Measurements from ENCODE around the gene ZBTB47.

ZBTB47 gene

GRCh38 chr3:42667096-42667522 is 13.6 kb downstream of the ZBTB47 start:
- peaks cover 19% of the 10 kb centered on the region for H3K4me1 ChIP-seq (ENCODE audit: control insufficient read depth, insufficient read depth, low read length)
- H3K36me3 ChIP-seq (ENCODE audit: control insufficient read depth, insufficient read depth, low read length, severe bottlenecking) = peaks cover 14% of the 10 kb centered on the region
- no peak overlapping the region for H3K4me3 ChIP-seq (ENCODE audit: low read length)
- no peak overlapping the region for H3K9ac ChIP-seq (ENCODE audit: low read length)
- H3K9me3 ChIP-seq (ENCODE audit: control insufficient read depth, low read length) = peaks cover 7% of the 10 kb centered on the region
- no peak for DNase-seq (ENCODE audit: low read depth)
- no peaks in the 10 kb centered on the region for H3K27me3 ChIP-seq (replicated peaks; ENCODE audit: control insufficient read depth, insufficient read depth, low read length)

GRCh38 chr3:42667523-42668412 is 14.3 kb downstream of the ZBTB47 start:
- Histone ChIP-seq H3K9me3 (ENCODE audit: control insufficient read depth, low read length) (peaks cover 7% of the 10 kb centered on the region), H3K4me3 (ENCODE audit: low read length) (no peak overlapping the region), H3K27me3 (replicated peaks; ENCODE audit: control insufficient read depth, insufficient read depth, low read length) (no peaks in the 10 kb centered on the region), H3K36me3 (ENCODE audit: control insufficient read depth, insufficient read depth, low read length, severe bottlenecking) (peaks cover 8% of the 10 kb centered on the region), H3K9ac (ENCODE audit: low read length) (no peak overlapping the region), H3K4me1 (ENCODE audit: control insufficient read depth, insufficient read depth, low read length) (peaks cover 24% of the 10 kb centered on the region)
- DNase-seq (ENCODE audit: low read depth) = no peak

GRCh38 chr3:42668413-42668760 is 14.9 kb downstream of the ZBTB47 start:
- H3K36me3 ChIP-seq (ENCODE audit: control insufficient read depth, insufficient read depth, low read length, severe bottlenecking) = peaks cover 4% of the 10 kb centered on the region
- H3K27me3 ChIP-seq (replicated peaks; ENCODE audit: control insufficient read depth, insufficient read depth, low read length) = no peaks in the 10 kb centered on the region
- peaks cover 7% of the 10 kb centered on the region for H3K9me3 ChIP-seq (ENCODE audit: control insufficient read depth, low read length)
- no peak for DNase-seq (ENCODE audit: low read depth)
- H3K4me1 ChIP-seq (ENCODE audit: control insufficient read depth, insufficient read depth, low read length) = peaks cover 28% of the 10 kb centered on the region
- H3K4me3 ChIP-seq (ENCODE audit: low read length) = no peak overlapping the region
- no peak overlapping the region for H3K9ac ChIP-seq (ENCODE audit: low read length)

DNA sequence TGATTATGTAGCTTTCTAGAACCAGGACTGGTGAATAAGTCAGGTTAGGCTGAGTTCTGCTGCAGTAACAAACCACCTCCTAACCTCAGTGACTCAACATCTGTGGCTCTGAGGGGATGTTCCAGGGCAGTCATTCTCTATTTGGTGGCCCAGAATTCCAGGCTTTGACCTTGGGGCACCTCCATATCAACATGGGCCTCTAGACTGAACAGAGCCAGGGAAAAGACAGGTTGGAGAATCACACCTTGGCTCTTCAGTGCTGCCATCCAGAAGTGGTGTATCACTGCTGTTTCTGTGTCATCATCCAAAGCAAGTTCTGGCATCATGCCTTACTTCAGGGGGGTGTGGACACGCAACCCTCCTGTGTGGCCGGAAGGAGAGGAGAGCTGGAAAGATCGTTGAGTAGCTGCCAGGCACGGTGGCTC is 15.3 kb downstream of the ZBTB47 start:
- H3K4me3 ChIP-seq (ENCODE audit: low read length) = no peak overlapping the region
- peaks cover 28% of the 10 kb centered on the region for H3K4me1 ChIP-seq (ENCODE audit: control insufficient read depth, insufficient read depth, low read length)
- no peak for DNase-seq (ENCODE audit: low read depth)
- H3K27me3 ChIP-seq (replicated peaks; ENCODE audit: control insufficient read depth, insufficient read depth, low read length) = no peaks in the 10 kb centered on the region
- no peak overlapping the region for H3K9ac ChIP-seq (ENCODE audit: low read length)
- peaks cover 7% of the 10 kb centered on the region for H3K9me3 ChIP-seq (ENCODE audit: control insufficient read depth, low read length)
- peaks cover 1% of the 10 kb centered on the region for H3K36me3 ChIP-seq (ENCODE audit: control insufficient read depth, insufficient read depth, low read length, severe bottlenecking)

- Histone ChIP-seq H3K9me3 (ENCODE audit: control insufficient read depth, low read length) (peaks cover 7% of the 10 kb centered on the region), H3K27me3 (replicated peaks; ENCODE audit: control insufficient read depth, insufficient read depth, low read length) (no peaks in the 10 kb centered on the region), H3K4me3 (ENCODE audit: low read length) (no peak overlapping the region), H3K9ac (ENCODE audit: low read length) (no peak overlapping the region), H3K36me3 (ENCODE audit: control insufficient read depth, insufficient read depth, low read length, severe bottlenecking) (no peaks in the 10 kb centered on the region), H3K4me1 (ENCODE audit: control insufficient read depth, insufficient read depth, low read length) (peaks cover 28% of the 10 kb centered on the region)
- DNase-seq (ENCODE audit: low read depth) = no peak
These were observed 16.6 kb downstream of the ZBTB47 start for GRCh38 chr3:42670051-42670576.

DNA sequence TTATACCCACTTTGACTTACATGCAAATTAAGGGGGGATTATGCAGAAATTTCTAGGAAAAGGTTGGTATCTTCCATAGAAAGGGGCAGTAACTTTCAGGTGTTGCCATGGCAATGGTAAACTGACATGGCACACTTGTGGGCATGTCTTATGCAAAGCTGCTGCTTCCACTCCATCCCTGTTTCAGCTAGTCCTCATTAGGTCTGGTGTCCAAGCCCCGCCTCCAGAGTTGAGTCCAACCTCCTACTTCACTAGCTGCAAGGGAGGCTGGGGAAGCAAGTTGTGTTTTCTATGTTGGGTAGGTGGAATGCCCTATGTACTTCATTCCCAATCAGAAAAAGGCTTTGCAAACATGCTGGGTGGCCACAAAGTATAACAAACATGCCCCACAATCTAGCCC is 17.2 kb downstream of the ZBTB47 start:
- Histone ChIP-seq H3K4me1 (ENCODE audit: control insufficient read depth, insufficient read depth, low read length) (peaks cover 24% of the 10 kb centered on the region), H3K9ac (ENCODE audit: low read length) (no peak overlapping the region), H3K27me3 (replicated peaks; ENCODE audit: control insufficient read depth, insufficient read depth, low read length) (no peaks in the 10 kb centered on the region), H3K9me3 (ENCODE audit: control insufficient read depth, low read length) (peaks cover 7% of the 10 kb centered on the region), H3K4me3 (ENCODE audit: low read length) (no peak overlapping the region), H3K36me3 (ENCODE audit: control insufficient read depth, insufficient read depth, low read length, severe bottlenecking) (no peaks in the 10 kb centered on the region)
- DNase-seq (ENCODE audit: low read depth) = no peak

GRCh38 chr3:42672515-42672914 is 19.0 kb downstream of the ZBTB47 start:
- no peak for DNase-seq (ENCODE audit: low read depth)
- peaks cover 14% of the 10 kb centered on the region for H3K9me3 ChIP-seq (ENCODE audit: control insufficient read depth, low read length)
- H3K36me3 ChIP-seq (ENCODE audit: control insufficient read depth, insufficient read depth, low read length, severe bottlenecking) = no peaks in the 10 kb centered on the region
- no peak overlapping the region for H3K9ac ChIP-seq (ENCODE audit: low read length)
- H3K27me3 ChIP-seq (replicated peaks; ENCODE audit: control insufficient read depth, insufficient read depth, low read length) = no peaks in the 10 kb centered on the region
- no peak overlapping the region for H3K4me3 ChIP-seq (ENCODE audit: low read length)
- peaks cover 9% of the 10 kb centered on the region for H3K4me1 ChIP-seq (ENCODE audit: control insufficient read depth, insufficient read depth, low read length)

- no peak overlapping the region for H3K9ac ChIP-seq (ENCODE audit: low read length)
These were observed 19.6 kb downstream of the ZBTB47 start for GRCh38 chr3:42673082-42673481.

DNA sequence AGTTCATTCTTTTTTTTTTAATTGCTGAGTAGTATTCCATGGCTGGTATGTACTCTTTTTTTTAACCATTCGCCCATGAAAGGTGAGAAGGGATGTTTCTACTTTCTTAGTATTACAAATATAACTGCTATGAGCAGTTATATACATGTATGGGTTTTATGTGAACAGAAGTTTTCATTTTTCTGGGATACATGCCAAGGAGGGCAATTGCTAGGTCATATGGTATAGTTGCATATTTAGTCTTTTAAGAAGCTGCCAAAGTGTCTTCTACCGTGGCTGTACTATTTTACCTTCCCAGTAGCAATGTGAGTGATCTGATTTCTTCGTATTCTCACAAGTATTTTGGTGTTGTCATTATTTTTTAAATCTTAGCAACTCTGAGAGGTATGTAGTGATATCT is 20.6 kb downstream of the ZBTB47 start:
- no peak for DNase-seq (ENCODE audit: low read depth)
- Histone ChIP-seq H3K4me1 (ENCODE audit: control insufficient read depth, insufficient read depth, low read length) (peaks cover 9% of the 10 kb centered on the region), H3K4me3 (ENCODE audit: low read length) (no peak overlapping the region), H3K36me3 (ENCODE audit: control insufficient read depth, insufficient read depth, low read length, severe bottlenecking) (no peaks in the 10 kb centered on the region), H3K9me3 (ENCODE audit: control insufficient read depth, low read length) (peaks cover 14% of the 10 kb centered on the region), H3K9ac (ENCODE audit: low read length) (no peak overlapping the region), H3K27me3 (replicated peaks; ENCODE audit: control insufficient read depth, insufficient read depth, low read length) (no peaks in the 10 kb centered on the region)

More at GRCh38 chr3:42673082-42673481, 19.6 kb downstream of the ZBTB47 start:
- Histone ChIP-seq H3K27me3 (replicated peaks; ENCODE audit: control insufficient read depth, insufficient read depth, low read length) (no peaks in the 10 kb centered on the region), H3K9me3 (ENCODE audit: control insufficient read depth, low read length) (peaks cover 14% of the 10 kb centered on the region), H3K36me3 (ENCODE audit: control insufficient read depth, insufficient read depth, low read length, severe bottlenecking) (no peaks in the 10 kb centered on the region), H3K4me3 (ENCODE audit: low read length) (no peak overlapping the region), H3K4me1 (ENCODE audit: control insufficient read depth, insufficient read depth, low read length) (peaks cover 9% of the 10 kb centered on the region)
- no peak for DNase-seq (ENCODE audit: low read depth)

GRCh38 chr3:42675909-42676308 is 22.4 kb downstream of the ZBTB47 start:
- H3K4me3 ChIP-seq (ENCODE audit: low read length) = no peak overlapping the region
- no peak overlapping the region for H3K9ac ChIP-seq (ENCODE audit: low read length)
- DNase-seq (ENCODE audit: low read depth) = no peak
- H3K4me1 ChIP-seq (ENCODE audit: control insufficient read depth, insufficient read depth, low read length) = peaks cover 22% of the 10 kb centered on the region
- no peaks in the 10 kb centered on the region for H3K36me3 ChIP-seq (ENCODE audit: control insufficient read depth, insufficient read depth, low read length, severe bottlenecking)
- H3K9me3 ChIP-seq (ENCODE audit: control insufficient read depth, low read length) = peaks cover 9% of the 10 kb centered on the region
- no peaks in the 10 kb centered on the region for H3K27me3 ChIP-seq (replicated peaks; ENCODE audit: control insufficient read depth, insufficient read depth, low read length)

DNA sequence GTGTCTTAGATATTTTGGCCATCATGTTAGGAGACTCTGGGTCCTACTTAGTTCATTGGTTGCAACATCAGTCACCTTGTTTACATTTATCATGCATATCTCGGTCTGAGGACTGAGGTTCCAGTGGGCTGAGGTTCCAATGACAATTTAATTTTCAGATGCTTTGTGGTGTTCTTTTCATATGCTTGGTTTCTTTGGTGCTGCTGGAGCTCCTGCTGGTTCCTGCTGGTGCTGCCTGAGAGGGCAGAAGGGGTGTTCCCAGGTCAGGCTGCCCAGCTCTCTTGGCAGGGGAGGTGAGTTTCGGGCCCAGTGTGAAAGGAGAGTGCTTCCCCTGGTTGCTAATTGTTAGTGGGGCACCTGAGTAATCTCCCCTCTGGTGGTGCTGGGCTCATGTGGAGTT is 24.9 kb downstream of the ZBTB47 start:
- Histone ChIP-seq H3K4me1 (ENCODE audit: control insufficient read depth, insufficient read depth, low read length) (peaks cover 19% of the 10 kb centered on the region), H3K27me3 (replicated peaks; ENCODE audit: control insufficient read depth, insufficient read depth, low read length) (no peaks in the 10 kb centered on the region), H3K9me3 (ENCODE audit: control insufficient read depth, low read length) (peaks cover 7% of the 10 kb centered on the region), H3K9ac (ENCODE audit: low read length) (no peak overlapping the region), H3K36me3 (ENCODE audit: control insufficient read depth, insufficient read depth, low read length, severe bottlenecking) (no peaks in the 10 kb centered on the region), H3K4me3 (ENCODE audit: low read length) (no peak overlapping the region)
- DNase-seq (ENCODE audit: low read depth) = no peak
